Heart right ventricle (tissue), 16 donors: ENCODE measurements around the gene AGBL1. TPM values are rescaled to one million over a fixed set of nuclear protein-coding genes. Genes with fewer than 3 reads are reported as not detected.

ENCODE experiments used
- ATAC-seq, 8 donors: fragments of 200-7000 bp; cut with Tn5 transposase; one replicate each; pipeline ENCODE4 v1.9.1; 2020; ENCODE audit warnings: mild to moderate bottlenecking in 8 of 8, moderate library complexity in 8 of 8, moderate number of reproducible peaks in 1 of 8
- DNase-seq, 2 donors: peaks; one replicate each; pipeline ENCODE4 v3.0.0-alpha.2; 2020
- H3K27ac ChIP-seq, 10 donors: fragments of 200-600 bp; sonication (generic) in 2 of 10; one replicate each; pipeline versions ENCODE4 v1.5.0 to v1.8.0; 2020 to 2022; ENCODE audit warnings: mild to moderate bottlenecking in 3 of 10
- H3K27me3 ChIP-seq, 7 donors: fragments of 200-600 bp; one replicate each; pipeline ENCODE4 v1.8.0; 2021 to 2022; ENCODE audit warnings: mild to moderate bottlenecking in 2 of 7
- H3K36me3 ChIP-seq, 9 donors: fragments of 200-600 bp; sonication (generic) in 1 of 9; one replicate each; pipeline versions ENCODE4 v1.5.0 to v1.8.0; 2020 to 2022; ENCODE audit warnings: mild to moderate bottlenecking in 2 of 9
- H3K4me1 ChIP-seq, 9 donors: fragments of 200-600 bp; sonication (generic) in 1 of 9; one replicate each; pipeline versions ENCODE4 v1.5.0 to v1.8.0; 2020 to 2022; ENCODE audit warnings: mild to moderate bottlenecking in 4 of 9
- H3K4me3 ChIP-seq, 10 donors: fragments of 200-600 bp; sonication (generic) in 2 of 10; one replicate each; pipeline versions ENCODE4 v1.5.0 to v1.8.0; 2020 to 2022; ENCODE audit warnings: mild to moderate bottlenecking in 7 of 10, moderate library complexity in 2 of 10
- H3K9me3 ChIP-seq, 11 donors: fragments of 200-600 bp in 10 of 11; sonication (generic) in 2 of 11; one replicate each; pipeline versions ENCODE4 v1.5.0 to v1.8.0; 2013 to 2022; ENCODE audit warnings: mild to moderate bottlenecking in 2 of 11, control low read depth in 1 of 11, moderate library complexity in 1 of 11
- CTCF ChIP-seq, 9 donors: fragments of 200-600 bp; sonication (generic) in 2 of 9; IDR thresholded peaks; one replicate each; pipeline versions ENCODE4 v1.5.0 to v1.8.0; 2021 to 2022; ENCODE audit warnings: antibody characterized with exemption in 9 of 9, mild to moderate bottlenecking in 5 of 9, moderate library complexity in 1 of 9
- WGBS, 2 donors: extraction: QIAGEN DNeasy Blood & Tissue Kit; methylation state at CpG; one replicate each; pipeline ENCODE4 v1.1.7; 2013; ENCODE audit warnings: inconsistent platforms in 1 of 2; 5-methylcytosine and 5-hydroxymethylcytosine counted together
- intact Hi-C, 10 donors: fragments of 100-400 bp; cut with DNase I; formaldehyde crosslinking; loops; one replicate each; pipeline versions ENCODE4 v1.11.1 to v1.14.2; 2022
- polyA plus RNA-seq, 2 donors: library from polyadenylated mRNA; stranded (reverse); fragments of 200-250 nt; gene quantifications; one replicate each; pipeline ENCODE4 v1.2.3, GENCODE V29; 2013
- total RNA-seq, 10 donors: library from RNA; stranded (reverse); fragmentation: NEBNext Ultra II Directional in 3 of 10; extraction: Animal tissue kit (Norgen Biotek cat#: 25700) in 3 of 10; gene quantifications; one replicate each; pipeline versions ENCODE4 v1.2.1 to v1.2.4, GENCODE V29; 2021 to 2023
- donor health status: Arrhythmogenic right ventricular cardiomyopathy.
- donor health status: ischemic (EF 13 %, LVEDD 7.1; RV severe dilation, severe dysfunction).
- donor health status: healthy with polysubstance abuse.
- donor health status: DM: no; HTN: yes; CAD: no.
- donor health status: DM: no; HTN: no; CAD: no.
- donor health status: ischemic (EF 25% LVEDD 6.9; RV normal size, moderate dysfunction).
- donor health status: ischemic (EF 25% LVEDD 5.7; RV mildly dilated, moderate dysfunction).
- donor health status: healthy.
- donor health status: DM: yes; HTN: yes; CAD: no.
- donor health status: Ischemic cardiomyopathy.
- donor health status: ischemic (EF 35%, LVEDD 5.7; RV mildly dilated, moderate dysfunction).
- donor health status: nonischemic (EF 11% LVEDD 7.7; RV severe dilation, severe dysfunction).
- donor health status: DM: yes; HTN: yes; CAD: no.
- donor health status: PGD.
- donor health status: ischemic (EF 29% LVEDD 5.4; RV normal size, mild dysfunction).
- donor health status: nonischemic (EF 23%, LVEDD 6.1; RV moderate dilation, normal function).

Gene AGBL1
- total and polyA plus RNA-seq, 12 donors, result 0.02 to 0.13 (median 0.09) TPM; not detected in 7

- DNase-seq, result no peak
- Histone ChIP-seq H3K9me3 (no peaks in the 10 kb centered on the region), H3K27me3 (no peaks in the 10 kb centered on the region), H3K36me3 (no peaks in the 10 kb centered on the region), H3K4me1 (no peaks in the 10 kb centered on the region), H3K27ac (no peak overlapping the region), H3K4me3 (no peak overlapping the region)
- no peak for ATAC-seq
- no peak for TF ChIP-seq CTCF (IDR thresholded peaks at IDR 0.05)
- intact Hi-C loops, result loop anchor here in 2 of 10 donors (10.0 kb wide), 2 partner anchors 60 to 80 kb away; no protein-coding TSS in a partner anchor
- 54 to 63% methylated on average over 3 of the region's 3 CpGs for WGBS, 2 donors
Measured at GRCh38 chr15:86654501-86654900, 574.8 kb downstream of the AGBL1 start.

- H3K27me3 ChIP-seq, result peaks cover 0 to 5% (median 0%) of the 10 kb centered on the region in 7 donors
- ATAC-seq (no peak), DNase-seq (no peak)
- WGBS, 2 donors, result 80 to 87% methylated on average over 2 of the region's 2 CpGs
- no peaks in the 10 kb centered on the region for H3K36me3 ChIP-seq
- H3K9me3 ChIP-seq, result no peaks in the 10 kb centered on the region
- intact Hi-C loops, result loop anchor here in 2 of 10 donors (10.0 kb wide), 2 partner anchors 57 to 77 kb away; no protein-coding TSS in a partner anchor
- no peak for TF ChIP-seq CTCF (IDR thresholded peaks at IDR 0.05)
- H3K4me3 ChIP-seq, result no peak overlapping the region
- no peak overlapping the region for H3K27ac ChIP-seq
- H3K4me1 ChIP-seq, result no peaks in the 10 kb centered on the region
Measured at GRCh38 chr15:86657305-86657704, 577.6 kb downstream of the AGBL1 start.

- H3K27ac ChIP-seq, result no peak overlapping the region
- DNase-seq (no peak), ATAC-seq (no peak)
- intact Hi-C loops, result loop anchor here in 2 of 10 donors (10.0 kb wide), 2 partner anchors 55 to 75 kb away; no protein-coding TSS in a partner anchor
- no peak overlapping the region for H3K4me3 ChIP-seq
- no peaks in the 10 kb centered on the region for H3K9me3 ChIP-seq
- H3K27me3 ChIP-seq, result peaks cover 0 to 5% (median 0%) of the 10 kb centered on the region in 7 donors
- H3K36me3 ChIP-seq, result no peaks in the 10 kb centered on the region
- TF ChIP-seq CTCF (IDR thresholded peaks at IDR 0.05), result no peak
- no peaks in the 10 kb centered on the region for H3K4me1 ChIP-seq
- WGBS, 2 donors, result 68 to 70% methylated on average over 5 of the region's 5 CpGs
Measured at GRCh38 chr15:86659724-86660411, 580.2 kb downstream of the AGBL1 start.

- H3K27me3 ChIP-seq, result peaks cover 0 to 5% (median 0%) of the 10 kb centered on the region in 7 donors
- no peak for DNase-seq
- no peak overlapping the region for H3K27ac ChIP-seq
- ATAC-seq, result no peak
- no peaks in the 10 kb centered on the region for H3K9me3 ChIP-seq
- no peak overlapping the region for H3K4me3 ChIP-seq
- WGBS, 2 donors, result 82 to 83% methylated on average over 7 of the region's 7 CpGs
- no peaks in the 10 kb centered on the region for H3K36me3 ChIP-seq
- no peak for TF ChIP-seq CTCF (IDR thresholded peaks at IDR 0.05)
- no peaks in the 10 kb centered on the region for H3K4me1 ChIP-seq
- intact Hi-C loops, result loop anchor here in 1 of 10 donors (10.0 kb wide), 1 partner anchor 53 kb away; no protein-coding TSS in a partner anchor
Measured at GRCh38 chr15:86661580-86661979, 581.9 kb downstream of the AGBL1 start.
